GM12865 (cell line): ENCODE data around the gene GAL3ST1.
"Not testable (repeated sequence)": the region's sequence is repeated elsewhere in the genome, so short reads cannot be mapped to it uniquely, and the experiment has no call there.

Experiments
- DNase-seq: peaks from one replicate; pipeline ENCODE4 v3.0.0; 2010; ENCODE audit warnings: low read depth
- H3K4me3 ChIP-seq: 2 replicates; pipeline ENCODE4 v1.5.1; 2011; ENCODE audit warnings: mild to moderate bottlenecking, low read depth, low read length, control low read depth
- CTCF ChIP-seq: IDR thresholded peaks from 2 replicates; pipeline ENCODE4 v1.5.1; 2011; ENCODE audit warnings: low read length, control low read depth, low read depth, inconsistent platforms; ENCODE audit not compliant: insufficient read depth; ENCODE audit errors: missing control alignments

Gene GAL3ST1

GRCh38 chr22:30565341-30565740, 9.1 kb downstream of the GAL3ST1 start:
- H3K4me3 ChIP-seq, result no peak overlapping the region
- DNase-seq, result no peak
- TF ChIP-seq CTCF, result no peak

GRCh38 chr22:30564761-30565119, 9.7 kb downstream of the GAL3ST1 start:
- no peak overlapping the region for H3K4me3 ChIP-seq
- no peak for TF ChIP-seq CTCF
- DNase-seq, result no peak

GRCh38 chr22:30564045-30564760, 10.3 kb downstream of the GAL3ST1 start:
- TF ChIP-seq CTCF, result no peak
- DNase-seq, result no peak

GRCh38 chr22:30562366-30562765, 12.1 kb downstream of the GAL3ST1 start:
- DNase-seq, result no peak
- H3K4me3 ChIP-seq, result no peak overlapping the region
- no peak for TF ChIP-seq CTCF

More at GRCh38 chr22:30564045-30564760, 10.3 kb downstream of the GAL3ST1 start:
- H3K4me3 ChIP-seq, result no peak overlapping the region

- no peak overlapping the region for H3K4me3 ChIP-seq
- DNase-seq, result no peak
- no peak for TF ChIP-seq CTCF
These were observed 12.9 kb downstream of the GAL3ST1 start for GRCh38 chr22:30561402-30562189.

GRCh38 chr22:30560643-30561202, 13.7 kb downstream of the GAL3ST1 start:
- not testable (repeated sequence) for DNase-seq, H3K4me3 ChIP-seq

GRCh38 chr22:30559889-30560288, 14.6 kb downstream of the GAL3ST1 start:
- no peak for TF ChIP-seq CTCF
- DNase-seq, result no peak
- no peak overlapping the region for H3K4me3 ChIP-seq
